Endothelial cell (in vitro differentiated cells): ENCODE results near the gene SLC25A4. TPM values are rescaled to one million over a fixed set of nuclear protein-coding genes. Genes with fewer than 3 reads are reported as not detected.
A peak's percentile ranks its signal among the peaks of the same experiment; 100 is the strongest.
"Not testable (repeated sequence)": the region's sequence is repeated elsewhere in the genome, so short reads cannot be mapped to it uniquely, and the experiment has no call there.

Experiments
- DNase-seq: peaks from one replicate; pipeline ENCODE4 v3.0.0; 2021; ENCODE audit warnings: low spot score
- H3K27ac Mint-ChIP-seq: one replicate; pipeline ENCODE4 v1.8.0; 2021; ENCODE audit warnings: mixed read lengths, inconsistent platforms; ENCODE audit not compliant: unreplicated experiment
- H3K27me3 Mint-ChIP-seq: one replicate; pipeline ENCODE4 v1.8.0; 2021; ENCODE audit warnings: mild to moderate bottlenecking, moderate library complexity, mixed read lengths, inconsistent platforms; ENCODE audit not compliant: unreplicated experiment
- H3K36me3 Mint-ChIP-seq: one replicate; pipeline ENCODE4 v1.8.0; 2021; ENCODE audit warnings: mild to moderate bottlenecking, low read depth, mixed read lengths, inconsistent platforms; ENCODE audit not compliant: unreplicated experiment
- H3K4me1 Mint-ChIP-seq: one replicate; pipeline ENCODE4 v1.8.0; 2021; ENCODE audit warnings: mild to moderate bottlenecking, mixed read lengths, inconsistent platforms; ENCODE audit not compliant: unreplicated experiment
- H3K4me3 Mint-ChIP-seq: one replicate; pipeline ENCODE4 v1.8.0; 2021; ENCODE audit warnings: mild to moderate bottlenecking, mixed read lengths, inconsistent platforms; ENCODE audit not compliant: unreplicated experiment
- H3K9me3 Mint-ChIP-seq: one replicate; pipeline ENCODE4 v1.8.0; 2021; ENCODE audit warnings: mixed read lengths, inconsistent platforms; ENCODE audit not compliant: unreplicated experiment
- CTCF ChIP-seq: fragments of 200-600 bp; sonication (generic); IDR thresholded peaks from one replicate; pipeline ENCODE4 v1.5.0; 2021; ENCODE audit warnings: antibody characterized with exemption; ENCODE audit not compliant: unreplicated experiment
- total RNA-seq: library from RNA; stranded (reverse); fragmentation: NEBNext Ultra II Directional; extraction: Animal tissue kit (Norgen Biotek cat#: 25700); gene quantifications from one replicate; pipeline ENCODE4 v1.2.1, GENCODE V29; 2021; ENCODE audit not compliant: unreplicated experiment

SLC25A4 gene
- total RNA-seq, 1 donor from 2014 or later: 8.9 TPM

- no peaks in the 10 kb centered on the region for H3K4me1 Mint-ChIP-seq
- H3K27ac Mint-ChIP-seq: no peak overlapping the region
- peak; percentile 13 for DNase-seq
- no peaks in the 10 kb centered on the region for H3K27me3 Mint-ChIP-seq
- no peak for TF ChIP-seq CTCF
- H3K36me3 Mint-ChIP-seq: no peaks in the 10 kb centered on the region
- no peak overlapping the region for H3K4me3 Mint-ChIP-seq
- H3K9me3 Mint-ChIP-seq: no peaks in the 10 kb centered on the region
Measured at GRCh38 chr4:185112104-185112503, 31.0 kb upstream of the SLC25A4 start.

- Mint-ChIP-seq H3K9me3 (no peaks in the 10 kb centered on the region), H3K4me1 (no peaks in the 10 kb centered on the region), H3K4me3 (no peak overlapping the region), H3K27me3 (no peaks in the 10 kb centered on the region), H3K27ac (no peak overlapping the region), H3K36me3 (no peaks in the 10 kb centered on the region)
- DNase-seq: no peak
- no peak for TF ChIP-seq CTCF
Measured at GRCh38 chr4:185113340-185113739, 29.7 kb upstream of the SLC25A4 start.

GRCh38 chr4:185115827-185116232 lies 27.2 kb upstream of the SLC25A4 start:
- Mint-ChIP-seq H3K36me3 (no peaks in the 10 kb centered on the region), H3K27ac (no peak overlapping the region), H3K9me3 (no peaks in the 10 kb centered on the region), H3K4me3 (no peak overlapping the region), H3K27me3 (no peaks in the 10 kb centered on the region), H3K4me1 (peaks cover 5% of the 10 kb centered on the region)
- no peak for TF ChIP-seq CTCF
- no peak for DNase-seq

- TF ChIP-seq CTCF: no peak
- Mint-ChIP-seq H3K36me3 (no peaks in the 10 kb centered on the region), H3K27me3 (no peaks in the 10 kb centered on the region), H3K4me3 (no peak overlapping the region), H3K4me1 (peaks cover 5% of the 10 kb centered on the region), H3K27ac (no peak overlapping the region), H3K9me3 (no peaks in the 10 kb centered on the region)
- no peak for DNase-seq
Measured at GRCh38 chr4:185117300-185117934, 25.6 kb upstream of the SLC25A4 start.

- DNase-seq: no peak
- no peak overlapping the region for H3K4me3 Mint-ChIP-seq
- peaks cover 2% of the 10 kb centered on the region for H3K27me3 Mint-ChIP-seq
- H3K9me3 Mint-ChIP-seq: no peaks in the 10 kb centered on the region
- TF ChIP-seq CTCF: no peak
- H3K36me3 Mint-ChIP-seq: no peaks in the 10 kb centered on the region
- H3K4me1 Mint-ChIP-seq: peaks cover 5% of the 10 kb centered on the region
- H3K27ac Mint-ChIP-seq: no peak overlapping the region
Measured at GRCh38 chr4:185118876-185119275, 24.2 kb upstream of the SLC25A4 start.

- H3K4me3 Mint-ChIP-seq, H3K4me1 Mint-ChIP-seq, H3K27me3 Mint-ChIP-seq, DNase-seq, H3K27ac Mint-ChIP-seq, H3K9me3 Mint-ChIP-seq, H3K36me3 Mint-ChIP-seq: not testable (repeated sequence)
Measured at GRCh38 chr4:185119467-185119866, 23.6 kb upstream of the SLC25A4 start.
